ENCODE results near the gene NPAS3.

DNA sequence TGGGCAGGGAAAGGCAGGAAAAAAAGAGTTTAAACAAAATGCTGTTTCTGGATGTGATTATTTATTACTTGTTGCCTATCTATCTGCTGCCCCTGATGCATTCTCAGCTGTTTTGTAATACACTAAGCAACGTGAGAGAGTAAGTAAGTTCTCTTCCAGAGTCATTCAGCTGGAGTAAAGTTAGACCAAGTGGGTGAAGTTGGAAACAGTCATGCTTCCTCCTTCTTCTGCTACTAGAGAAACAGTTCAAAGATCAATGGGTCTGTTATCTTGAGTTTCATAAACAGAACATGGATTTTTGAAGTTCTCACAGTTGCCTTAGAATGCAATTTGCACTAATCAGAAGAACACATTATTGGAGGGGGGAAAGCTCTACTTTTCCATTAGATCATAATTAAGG, 732.9 kb downstream of the NPAS3 start:
- TF ChIP-seq EZH2 (IDR thresholded peaks at IDR 0.05; ENCODE audit: low read length, unreplicated experiment) (no peak), CTCF (conservative IDR thresholded peaks at IDR 0.05; ENCODE audit: low read depth, low read length) (no peak), EZH2phosphoT487 (IDR thresholded peaks at IDR 0.05; ENCODE audit: borderline replicate concordance, low read length) (no peak)

Data from PC-3 (cell line).